ENCODE results near the gene MRPL42. TPM values are rescaled to one million over a fixed set of nuclear protein-coding genes. Genes with fewer than 3 reads are reported as not detected.

MRPL42 gene
- total and polyA plus RNA-seq, 2 donors (not counting 1 experiment from before 2014, with no cell fraction given): 68.0 to 87.3 TPM

- no peak overlapping the region for H3K4me2 ChIP-seq (ENCODE audit: extremely low read depth, insufficient read depth, low read length)
- no peak overlapping the region for H3K27ac ChIP-seq (ENCODE audit: insufficient read depth, low read length)
- peak in 1 of 2 donors; percentile 6 for DNase-seq (ENCODE audit: low read depth in 2 of 2)
These were observed 69.6 kb downstream of the MRPL42 start for GRCh38 chr12:93536766-93537488.

DNA sequence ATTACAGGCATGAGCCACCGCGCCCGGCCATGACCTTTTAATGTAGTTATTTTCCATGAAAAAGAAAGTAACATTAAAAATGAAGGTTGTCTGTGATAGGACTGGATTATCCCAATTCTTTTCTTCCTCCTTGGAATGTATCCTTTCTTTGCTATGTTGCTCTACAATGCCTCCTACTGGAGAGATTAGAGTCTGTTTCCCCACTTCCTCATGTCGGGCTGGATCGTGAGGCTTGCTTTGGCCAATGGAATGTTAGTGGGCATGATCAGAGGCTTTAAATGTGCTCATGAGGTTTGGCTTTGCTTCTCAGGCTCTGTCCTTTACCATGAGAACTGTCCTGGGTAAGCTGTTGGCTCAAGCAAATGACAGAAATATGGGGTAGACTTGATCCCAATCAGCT lies 70.5 kb downstream of the MRPL42 start:
- Histone ChIP-seq H3K4me3 (replicated peaks in 1 of 4; ENCODE audit: control extremely low read depth in 1 of 4, insufficient read depth in 1 of 4, low read depth in 3 of 4, low read length in 4 of 4) (no peak overlapping the region), H3K4me1 (ENCODE audit: control insufficient read depth, extremely low read depth, insufficient read depth, low read length) (peaks cover 2% of the 10 kb centered on the region), H3K79me2 (ENCODE audit: control insufficient read depth, insufficient read depth, low read length) (no peaks in the 10 kb centered on the region), H3K27me3 (ENCODE audit: control insufficient read depth, insufficient read depth, low read length) (no peaks in the 10 kb centered on the region), H3K9me3 (ENCODE audit: control insufficient read depth, insufficient read depth, low read depth, low read length) (no peaks in the 10 kb centered on the region), H3K27ac (ENCODE audit: insufficient read depth, low read length) (no peak overlapping the region), H3K4me2 (ENCODE audit: extremely low read depth, insufficient read depth, low read length) (no peak overlapping the region), H4K20me1 (ENCODE audit: control insufficient read depth, extremely low read depth, insufficient read depth, low read length) (no peaks in the 10 kb centered on the region), H2AFZ (ENCODE audit: low read length) (no peak overlapping the region), H3K36me3 (ENCODE audit: control insufficient read depth, insufficient read depth, low read length) (no peaks in the 10 kb centered on the region), H3K9ac (ENCODE audit: insufficient read depth, low read length) (no peak overlapping the region)
- TF ChIP-seq, protein P1, sequence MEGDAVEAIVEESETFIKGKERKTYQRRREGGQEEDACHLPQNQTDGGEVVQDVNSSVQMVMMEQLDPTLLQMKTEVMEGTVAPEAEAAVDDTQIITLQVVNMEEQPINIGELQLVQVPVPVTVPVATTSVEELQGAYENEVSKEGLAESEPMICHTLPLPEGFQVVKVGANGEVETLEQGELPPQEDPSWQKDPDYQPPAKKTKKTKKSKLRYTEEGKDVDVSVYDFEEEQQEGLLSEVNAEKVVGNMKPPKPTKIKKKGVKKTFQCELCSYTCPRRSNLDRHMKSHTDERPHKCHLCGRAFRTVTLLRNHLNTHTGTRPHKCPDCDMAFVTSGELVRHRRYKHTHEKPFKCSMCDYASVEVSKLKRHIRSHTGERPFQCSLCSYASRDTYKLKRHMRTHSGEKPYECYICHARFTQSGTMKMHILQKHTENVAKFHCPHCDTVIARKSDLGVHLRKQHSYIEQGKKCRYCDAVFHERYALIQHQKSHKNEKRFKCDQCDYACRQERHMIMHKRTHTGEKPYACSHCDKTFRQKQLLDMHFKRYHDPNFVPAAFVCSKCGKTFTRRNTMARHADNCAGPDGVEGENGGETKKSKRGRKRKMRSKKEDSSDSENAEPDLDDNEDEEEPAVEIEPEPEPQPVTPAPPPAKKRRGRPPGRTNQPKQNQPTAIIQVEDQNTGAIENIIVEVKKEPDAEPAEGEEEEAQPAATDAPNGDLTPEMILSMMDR (conservative IDR thresholded peaks at IDR 0.05 in 1 of 2, IDR thresholded peaks at IDR 0.05 in 1 of 2; ENCODE audit: low read depth in 1 of 2, low read length in 2 of 2): peak in 1 of 2 donors; percentile 11
- TF ChIP-seq EZH2 (IDR thresholded peaks at IDR 0.05; ENCODE audit: low read length, missing control alignments): no peak
- no peak for DNase-seq (ENCODE audit: low read depth in 2 of 2)

More at GRCh38 chr12:93536766-93537488, 69.6 kb downstream of the MRPL42 start:
- H3K36me3 ChIP-seq (ENCODE audit: control insufficient read depth, insufficient read depth, low read length): no peaks in the 10 kb centered on the region
- H3K79me2 ChIP-seq (ENCODE audit: control insufficient read depth, insufficient read depth, low read length): no peaks in the 10 kb centered on the region
- H4K20me1 ChIP-seq (ENCODE audit: control insufficient read depth, extremely low read depth, insufficient read depth, low read length): no peaks in the 10 kb centered on the region
- no peak overlapping the region for H3K4me3 ChIP-seq (replicated peaks in 1 of 4; ENCODE audit: control extremely low read depth in 1 of 4, insufficient read depth in 1 of 4, low read depth in 3 of 4, low read length in 4 of 4)
- no peak overlapping the region for H2AFZ ChIP-seq (ENCODE audit: low read length)
- no peaks in the 10 kb centered on the region for H3K27me3 ChIP-seq (ENCODE audit: control insufficient read depth, insufficient read depth, low read length)
- TF ChIP-seq, protein P1 (conservative IDR thresholded peaks at IDR 0.05 in 1 of 2, IDR thresholded peaks at IDR 0.05 in 1 of 2; ENCODE audit: low read depth in 1 of 2, low read length in 2 of 2): no peak
- no peak for TF ChIP-seq EZH2 (IDR thresholded peaks at IDR 0.05; ENCODE audit: low read length, missing control alignments)
- H3K4me1 ChIP-seq (ENCODE audit: control insufficient read depth, extremely low read depth, insufficient read depth, low read length): peaks cover 2% of the 10 kb centered on the region
- no peak overlapping the region for H3K9ac ChIP-seq (ENCODE audit: insufficient read depth, low read length)
- no peaks in the 10 kb centered on the region for H3K9me3 ChIP-seq (ENCODE audit: control insufficient read depth, insufficient read depth, low read depth, low read length)

DNA sequence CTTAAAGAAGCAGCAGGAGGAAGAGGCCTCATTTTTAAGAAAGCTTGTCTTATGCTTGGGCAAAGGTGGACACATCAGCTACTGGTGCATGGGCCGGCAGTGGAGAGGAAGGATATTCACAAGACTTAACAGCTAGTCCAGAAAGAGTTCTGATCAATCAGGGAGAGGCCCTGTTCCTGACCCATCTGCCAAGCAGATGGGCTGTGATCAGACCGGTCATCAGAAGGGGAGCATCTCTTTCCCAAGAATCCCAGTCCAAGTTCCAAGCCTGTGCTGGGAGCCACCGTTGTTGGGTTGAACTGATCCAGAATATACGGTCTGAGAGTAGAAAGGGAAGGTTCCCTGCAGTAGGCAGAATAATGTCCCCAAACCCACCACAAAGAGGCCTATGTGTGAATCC lies 72.5 kb downstream of the MRPL42 start:
- TF ChIP-seq EZH2 (IDR thresholded peaks at IDR 0.05; ENCODE audit: low read length, missing control alignments): no peak
- TF ChIP-seq, protein P1 (conservative IDR thresholded peaks at IDR 0.05 in 1 of 2, IDR thresholded peaks at IDR 0.05 in 1 of 2; ENCODE audit: low read depth in 1 of 2, low read length in 2 of 2): no peak
- peaks cover 2% of the 10 kb centered on the region for H3K4me1 ChIP-seq (ENCODE audit: control insufficient read depth, extremely low read depth, insufficient read depth, low read length)
- no peak overlapping the region for H3K4me2 ChIP-seq (ENCODE audit: extremely low read depth, insufficient read depth, low read length)
- H3K79me2 ChIP-seq (ENCODE audit: control insufficient read depth, insufficient read depth, low read length): no peaks in the 10 kb centered on the region
- no peaks in the 10 kb centered on the region for H4K20me1 ChIP-seq (ENCODE audit: control insufficient read depth, extremely low read depth, insufficient read depth, low read length)
- no peak for DNase-seq (ENCODE audit: low read depth in 2 of 2)
- H3K4me3 ChIP-seq (replicated peaks in 1 of 4; ENCODE audit: control extremely low read depth in 1 of 4, insufficient read depth in 1 of 4, low read depth in 3 of 4, low read length in 4 of 4): no peak overlapping the region
- no peaks in the 10 kb centered on the region for H3K27me3 ChIP-seq (ENCODE audit: control insufficient read depth, insufficient read depth, low read length)
- H2AFZ ChIP-seq (ENCODE audit: low read length): no peak overlapping the region
- H3K9me3 ChIP-seq (ENCODE audit: control insufficient read depth, insufficient read depth, low read depth, low read length): no peaks in the 10 kb centered on the region
- H3K9ac ChIP-seq (ENCODE audit: insufficient read depth, low read length): no peak overlapping the region
- peaks cover 5% of the 10 kb centered on the region for H3K36me3 ChIP-seq (ENCODE audit: control insufficient read depth, insufficient read depth, low read length)
- H3K27ac ChIP-seq (ENCODE audit: insufficient read depth, low read length): no peak overlapping the region

Measured in fibroblast of lung (primary cell).